Measurements from ENCODE around the gene MAP4K5. TPM values are rescaled to one million over a fixed set of nuclear protein-coding genes. Genes with fewer than 3 reads are reported as not detected.

Gene MAP4K5
- total RNA-seq, 2 experiments from 2014 or later: 28.3 to 28.6 TPM

GRCh38 chr14:50425105-50425504 is 107.3 kb downstream of the MAP4K5 start:
- Mint-ChIP-seq H3K9me3 (ENCODE audit: insufficient read depth) (no peaks in the 10 kb centered on the region), H3K27ac (no peak overlapping the region), H3K27me3 (ENCODE audit: low read depth) (no peaks in the 10 kb centered on the region), H3K36me3 (ENCODE audit: low read depth) (peaks cover 14% of the 10 kb centered on the region), H3K4me1 (ENCODE audit: low read depth) (no peaks in the 10 kb centered on the region), H3K4me3 (no peak overlapping the region)
- POLR2A ChIA-PET: no interaction called here
- CTCF ChIA-PET: no interaction called here
- DNase-seq: no peak
- ATAC-seq: no peak

GRCh38 chr14:50423529-50423928 is 108.8 kb downstream of the MAP4K5 start:
- no peak for DNase-seq
- CTCF ChIA-PET: interaction anchor here (0.6 kb wide), 1 partner anchor 102 kb away, joined by 3 read pairs; no protein-coding TSS in a partner anchor
- ATAC-seq: no peak
- peaks cover 20% of the 10 kb centered on the region for H3K36me3 Mint-ChIP-seq (ENCODE audit: low read depth)
- no peaks in the 10 kb centered on the region for H3K9me3 Mint-ChIP-seq (ENCODE audit: insufficient read depth)
- no peak overlapping the region for H3K4me3 Mint-ChIP-seq
- H3K4me1 Mint-ChIP-seq (ENCODE audit: low read depth): no peaks in the 10 kb centered on the region
- POLR2A ChIA-PET: no interaction called here
- no peak overlapping the region for H3K27ac Mint-ChIP-seq
- no peaks in the 10 kb centered on the region for H3K27me3 Mint-ChIP-seq (ENCODE audit: low read depth)

GRCh38 chr14:50421499-50421898 is 110.9 kb downstream of the MAP4K5 start:
- DNase-seq (no peak), ATAC-seq (no peak)
- Mint-ChIP-seq H3K4me1 (ENCODE audit: low read depth) (peaks cover 4% of the 10 kb centered on the region), H3K27ac (no peak overlapping the region), H3K9me3 (ENCODE audit: insufficient read depth) (no peaks in the 10 kb centered on the region), H3K4me3 (no peak overlapping the region), H3K27me3 (ENCODE audit: low read depth) (no peaks in the 10 kb centered on the region), H3K36me3 (ENCODE audit: low read depth) (peaks cover 26% of the 10 kb centered on the region)
- CTCF ChIA-PET: no interaction called here
- POLR2A ChIA-PET: no interaction called here

GRCh38 chr14:50417853-50418252 is 114.5 kb downstream of the MAP4K5 start:
- H3K9me3 Mint-ChIP-seq (ENCODE audit: insufficient read depth): no peaks in the 10 kb centered on the region
- ChIA-PET POLR2A (no interaction called here), CTCF (no interaction called here)
- H3K27ac Mint-ChIP-seq: peak overlapping the region; percentile 19
- no peak for DNase-seq
- peaks cover 4% of the 10 kb centered on the region for H3K4me1 Mint-ChIP-seq (ENCODE audit: low read depth)
- ATAC-seq: no peak
- peaks cover 34% of the 10 kb centered on the region for H3K36me3 Mint-ChIP-seq (ENCODE audit: low read depth)
- no peak overlapping the region for H3K4me3 Mint-ChIP-seq
- no peaks in the 10 kb centered on the region for H3K27me3 Mint-ChIP-seq (ENCODE audit: low read depth)

GRCh38 chr14:50410921-50411320 is 121.4 kb downstream of the MAP4K5 start:
- POLR2A ChIA-PET: no interaction called here
- no peaks in the 10 kb centered on the region for H3K4me1 Mint-ChIP-seq (ENCODE audit: low read depth)
- CTCF ChIA-PET: no interaction called here
- H3K36me3 Mint-ChIP-seq (ENCODE audit: low read depth): peaks cover 7% of the 10 kb centered on the region
- peaks cover 5% of the 10 kb centered on the region for H3K9me3 Mint-ChIP-seq (ENCODE audit: insufficient read depth)
- DNase-seq: no peak
- no peak overlapping the region for H3K27ac Mint-ChIP-seq
- H3K27me3 Mint-ChIP-seq (ENCODE audit: low read depth): no peaks in the 10 kb centered on the region
- ATAC-seq: no peak
- no peak overlapping the region for H3K4me3 Mint-ChIP-seq

- peaks cover 4% of the 10 kb centered on the region for H3K36me3 Mint-ChIP-seq (ENCODE audit: low read depth)
- H3K4me3 Mint-ChIP-seq: no peak overlapping the region
- CTCF ChIA-PET: no interaction called here
- no peaks in the 10 kb centered on the region for H3K27me3 Mint-ChIP-seq (ENCODE audit: low read depth)
- H3K9me3 Mint-ChIP-seq (ENCODE audit: insufficient read depth): peaks cover 12% of the 10 kb centered on the region
- no peak overlapping the region for H3K27ac Mint-ChIP-seq
- POLR2A ChIA-PET: no interaction called here
- no peak for ATAC-seq
- no peaks in the 10 kb centered on the region for H3K4me1 Mint-ChIP-seq (ENCODE audit: low read depth)
- DNase-seq: no peak
Measured at GRCh38 chr14:50410071-50410470, 122.3 kb downstream of the MAP4K5 start.

GRCh38 chr14:50407111-50407812 is 125.1 kb downstream of the MAP4K5 start:
- no peak for ATAC-seq

GRCh38 chr14:50403419-50403818 is 128.9 kb downstream of the MAP4K5 start:
- POLR2A ChIA-PET: interaction anchor here (0.6 kb wide), 1 partner anchor 296 kb away, joined by 4 read pairs; no protein-coding TSS in a partner anchor
- CTCF ChIA-PET: no interaction called here
- peaks cover 4% of the 10 kb centered on the region for H3K4me1 Mint-ChIP-seq (ENCODE audit: low read depth)
- H3K4me3 Mint-ChIP-seq: no peak overlapping the region
- ATAC-seq (no peak), DNase-seq (no peak)
- peaks cover 12% of the 10 kb centered on the region for H3K9me3 Mint-ChIP-seq (ENCODE audit: insufficient read depth)
- no peaks in the 10 kb centered on the region for H3K27me3 Mint-ChIP-seq (ENCODE audit: low read depth)
- no peak overlapping the region for H3K27ac Mint-ChIP-seq
- no peaks in the 10 kb centered on the region for H3K36me3 Mint-ChIP-seq (ENCODE audit: low read depth)

More at GRCh38 chr14:50407111-50407812, 125.1 kb downstream of the MAP4K5 start:
- Mint-ChIP-seq H3K4me3 (no peak overlapping the region), H3K9me3 (ENCODE audit: insufficient read depth) (peaks cover 12% of the 10 kb centered on the region), H3K36me3 (ENCODE audit: low read depth) (no peaks in the 10 kb centered on the region), H3K27me3 (ENCODE audit: low read depth) (no peaks in the 10 kb centered on the region), H3K4me1 (ENCODE audit: low read depth) (peaks cover 4% of the 10 kb centered on the region), H3K27ac (no peak overlapping the region)
- POLR2A ChIA-PET: no interaction called here
- DNase-seq: no peak
- CTCF ChIA-PET: no interaction called here

GRCh38 chr14:50402965-50403364 is 129.4 kb downstream of the MAP4K5 start:
- H3K4me1 Mint-ChIP-seq (ENCODE audit: low read depth): peaks cover 4% of the 10 kb centered on the region
- H3K27ac Mint-ChIP-seq: no peak overlapping the region
- H3K27me3 Mint-ChIP-seq (ENCODE audit: low read depth): no peaks in the 10 kb centered on the region
- POLR2A ChIA-PET: interaction anchor here (1.0 kb wide), 1 partner anchor 39 kb away, joined by 3 read pairs; no protein-coding TSS in a partner anchor
- CTCF ChIA-PET: no interaction called here
- H3K4me3 Mint-ChIP-seq: no peak overlapping the region
- peaks cover 12% of the 10 kb centered on the region for H3K9me3 Mint-ChIP-seq (ENCODE audit: insufficient read depth)
- no peak for DNase-seq
- no peak for ATAC-seq
- no peaks in the 10 kb centered on the region for H3K36me3 Mint-ChIP-seq (ENCODE audit: low read depth)

GRCh38 chr14:50400461-50400860 is 131.9 kb downstream of the MAP4K5 start:
- peaks cover 2% of the 10 kb centered on the region for H3K9me3 Mint-ChIP-seq (ENCODE audit: insufficient read depth)
- DNase-seq (no peak), ATAC-seq (no peak)
- H3K36me3 Mint-ChIP-seq (ENCODE audit: low read depth): peaks cover 1% of the 10 kb centered on the region
- ChIA-PET CTCF (interaction anchor here (0.6 to 3.5 kb wide), 3 partner anchors 58 to 91 kb away, joined by 3 to 9 read pairs (median 3); no protein-coding TSS in a partner anchor), POLR2A (no interaction called here)
- no peak overlapping the region for H3K27ac Mint-ChIP-seq
- peaks cover 15% of the 10 kb centered on the region for H3K4me1 Mint-ChIP-seq (ENCODE audit: low read depth)
- no peak overlapping the region for H3K4me3 Mint-ChIP-seq
- H3K27me3 Mint-ChIP-seq (ENCODE audit: low read depth): peaks cover 2% of the 10 kb centered on the region

GRCh38 chr14:50399251-50400032 is 132.9 kb downstream of the MAP4K5 start:
- Mint-ChIP-seq H3K36me3 (ENCODE audit: low read depth) (peaks cover 1% of the 10 kb centered on the region), H3K4me1 (ENCODE audit: low read depth) (peaks cover 15% of the 10 kb centered on the region), H3K27me3 (ENCODE audit: low read depth) (peaks cover 2% of the 10 kb centered on the region), H3K4me3 (no peak overlapping the region), H3K27ac (no peak overlapping the region), H3K9me3 (ENCODE audit: insufficient read depth) (no peaks in the 10 kb centered on the region)
- POLR2A ChIA-PET: no interaction called here
- DNase-seq (no peak), ATAC-seq (no peak)
- CTCF ChIA-PET: interaction anchor here (1.4 to 3.5 kb wide), 2 partner anchors 57 to 78 kb away, joined by 3 to 9 read pairs; no protein-coding TSS in a partner anchor

- no peak for ATAC-seq
- ChIA-PET POLR2A (no interaction called here), CTCF (interaction anchor here (3.5 kb wide), 1 partner anchor 77 kb away, joined by 9 read pairs; no protein-coding TSS in a partner anchor)
- H3K27me3 Mint-ChIP-seq (ENCODE audit: low read depth): peaks cover 2% of the 10 kb centered on the region
- peaks cover 15% of the 10 kb centered on the region for H3K4me1 Mint-ChIP-seq (ENCODE audit: low read depth)
- H3K27ac Mint-ChIP-seq: no peak overlapping the region
- peaks cover 1% of the 10 kb centered on the region for H3K36me3 Mint-ChIP-seq (ENCODE audit: low read depth)
- H3K9me3 Mint-ChIP-seq (ENCODE audit: insufficient read depth): no peaks in the 10 kb centered on the region
- no peak overlapping the region for H3K4me3 Mint-ChIP-seq
- DNase-seq: no peak
Measured at GRCh38 chr14:50398189-50398580, 134.2 kb downstream of the MAP4K5 start.
